ENCODE measurements around the gene ADAMTS19. TPM values are rescaled to one million over a fixed set of nuclear protein-coding genes. Genes with fewer than 3 reads are reported as not detected.

Gene ADAMTS19
- total RNA-seq, 1 donor from 2014 or later = 49.9 TPM

- peak; percentile 96 for DNase-seq
Measured at GRCh38 chr5:129767927-129768380, 307.9 kb downstream of the ADAMTS19 start.

GRCh38 chr5:129768735-129769134 is 308.6 kb downstream of the ADAMTS19 start:
- no peak for DNase-seq

GRCh38 chr5:129770024-129770820 is 310.1 kb downstream of the ADAMTS19 start:
- DNase-seq = no peak

GRCh38 chr5:129771058-129771838 is 311.1 kb downstream of the ADAMTS19 start:
- DNase-seq = peak; percentile 83

GRCh38 chr5:129773376-129773775 is 313.3 kb downstream of the ADAMTS19 start:
- DNase-seq = no peak

- DNase-seq = no peak
Measured at GRCh38 chr5:129781594-129781993, 321.5 kb downstream of the ADAMTS19 start.
